Activated T-cell treated with anti-CD3 and anti-CD28 coated beads, Interleukin-2, amount 50 U/mL, for 24 hours (primary cell): Measurements from ENCODE around the gene DTWD2.
"Not testable (repeated sequence)": the region's sequence is repeated elsewhere in the genome, so short reads cannot be mapped to it uniquely, and the experiment has no call there.

Source experiments
- DNase-seq: peaks from one replicate; pipeline ENCODE4 v3.0.0-alpha.2; 2020
- H3K27ac Mint-ChIP-seq: 2 replicates; pipeline ENCODE4 v1.8.0; 2020; ENCODE audit warnings: mild to moderate bottlenecking, mixed read lengths
- H3K27me3 Mint-ChIP-seq: 2 replicates; pipeline ENCODE4 v1.8.0; 2020; ENCODE audit warnings: mixed read lengths
- H3K36me3 Mint-ChIP-seq: 2 replicates; pipeline ENCODE4 v1.8.0; 2020; ENCODE audit warnings: low read depth, mixed read lengths
- H3K4me1 Mint-ChIP-seq: 2 replicates; pipeline ENCODE4 v1.8.0; 2020; ENCODE audit warnings: low read depth, mixed read lengths
- H3K4me3 Mint-ChIP-seq: 2 replicates; pipeline ENCODE4 v1.8.0; 2020; ENCODE audit warnings: mild to moderate bottlenecking, moderate library complexity, mixed read lengths
- H3K9me3 Mint-ChIP-seq: 2 replicates; pipeline ENCODE4 v1.8.0; 2020; ENCODE audit warnings: mixed read lengths

DTWD2 gene

DNA sequence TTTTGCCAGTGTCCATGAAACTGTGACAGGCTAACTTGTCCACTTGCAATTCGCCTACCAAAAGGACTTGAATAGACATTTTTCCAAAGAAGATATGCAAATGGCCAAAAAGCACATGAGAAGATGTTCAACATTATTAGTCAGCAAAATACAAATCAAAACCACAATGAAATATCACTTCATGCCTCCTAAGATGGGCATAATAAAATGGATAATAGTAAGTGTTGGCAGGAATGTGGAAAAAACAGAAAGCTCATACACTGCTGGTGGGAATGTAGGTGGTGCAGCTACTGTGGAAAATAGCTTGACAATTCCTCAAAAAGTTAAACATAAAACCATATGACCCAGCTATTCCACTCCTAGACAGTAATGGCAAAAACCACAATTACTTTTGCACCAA is 7.9 kb downstream of the DTWD2 start:
- H3K4me3 Mint-ChIP-seq, result no peak overlapping the region
- H3K27ac Mint-ChIP-seq, result no peak overlapping the region
- no peaks in the 10 kb centered on the region for H3K27me3 Mint-ChIP-seq
- no peak for DNase-seq
- H3K4me1 Mint-ChIP-seq, result peaks cover 3% of the 10 kb centered on the region
- H3K9me3 Mint-ChIP-seq, result peaks cover 5% of the 10 kb centered on the region
- H3K36me3 Mint-ChIP-seq, result peaks cover 6% of the 10 kb centered on the region

DNA sequence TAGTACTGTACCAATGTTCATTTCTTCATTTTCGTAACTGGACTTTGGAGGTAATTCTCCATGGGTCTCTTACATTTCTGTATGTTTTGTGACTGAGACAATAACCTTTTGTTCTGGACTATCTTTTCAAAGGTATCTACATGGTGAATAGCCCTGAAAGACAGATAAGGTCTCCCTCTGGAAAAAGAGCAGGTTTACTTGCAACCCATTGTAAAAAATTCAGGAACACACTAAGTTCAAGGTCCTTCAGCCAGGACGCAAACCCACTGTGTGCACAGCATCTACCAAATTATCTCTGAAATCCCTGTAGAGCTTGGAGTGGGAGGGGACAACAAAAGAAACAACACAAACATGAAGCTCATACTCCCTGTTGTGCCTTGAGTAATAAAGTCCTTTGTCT is 8.3 kb downstream of the DTWD2 start:
- Mint-ChIP-seq H3K36me3 (peaks cover 8% of the 10 kb centered on the region), H3K4me1 (peaks cover 3% of the 10 kb centered on the region), H3K9me3 (peaks cover 7% of the 10 kb centered on the region), H3K27ac (no peak overlapping the region), H3K27me3 (no peaks in the 10 kb centered on the region), H3K4me3 (no peak overlapping the region)
- DNase-seq, result no peak

DNA sequence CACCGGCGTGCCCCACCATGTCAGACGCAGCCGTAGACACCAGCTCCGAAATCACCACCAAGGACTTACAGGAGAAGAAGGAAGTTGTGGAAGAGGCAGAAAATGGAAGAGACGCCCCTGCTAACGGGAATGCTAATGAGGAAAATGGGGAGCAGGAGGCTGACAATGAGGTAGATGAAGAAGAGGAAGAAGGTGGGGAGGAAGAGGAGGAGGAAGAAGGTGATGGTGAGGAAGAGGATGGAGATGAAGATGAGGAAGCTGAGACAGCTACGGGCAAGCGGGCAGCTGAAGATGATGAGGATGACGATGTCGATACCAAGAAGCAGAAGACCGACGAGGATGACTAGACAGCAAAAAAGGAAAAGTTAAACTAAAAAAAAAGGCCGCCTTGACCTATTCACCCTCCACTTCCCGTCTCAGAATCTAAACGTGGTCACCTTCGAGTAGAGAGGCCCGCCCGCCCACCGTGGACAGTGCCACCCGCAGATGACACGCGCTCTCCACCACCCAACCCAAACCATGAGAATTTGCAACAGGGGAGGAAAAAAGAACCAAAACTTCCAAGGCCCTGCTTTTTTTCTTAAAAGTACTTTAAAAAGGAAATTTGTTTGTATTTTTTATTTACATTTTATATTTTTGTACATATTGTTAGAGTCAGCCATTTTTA is 14.4 kb downstream of the DTWD2 start:
- Mint-ChIP-seq H3K9me3 (peaks cover 12% of the 10 kb centered on the region), H3K27ac (peak overlapping the region; percentile 16)
- not testable (repeated sequence) for H3K36me3 Mint-ChIP-seq, H3K4me1 Mint-ChIP-seq, DNase-seq, H3K27me3 Mint-ChIP-seq, H3K4me3 Mint-ChIP-seq

DNA sequence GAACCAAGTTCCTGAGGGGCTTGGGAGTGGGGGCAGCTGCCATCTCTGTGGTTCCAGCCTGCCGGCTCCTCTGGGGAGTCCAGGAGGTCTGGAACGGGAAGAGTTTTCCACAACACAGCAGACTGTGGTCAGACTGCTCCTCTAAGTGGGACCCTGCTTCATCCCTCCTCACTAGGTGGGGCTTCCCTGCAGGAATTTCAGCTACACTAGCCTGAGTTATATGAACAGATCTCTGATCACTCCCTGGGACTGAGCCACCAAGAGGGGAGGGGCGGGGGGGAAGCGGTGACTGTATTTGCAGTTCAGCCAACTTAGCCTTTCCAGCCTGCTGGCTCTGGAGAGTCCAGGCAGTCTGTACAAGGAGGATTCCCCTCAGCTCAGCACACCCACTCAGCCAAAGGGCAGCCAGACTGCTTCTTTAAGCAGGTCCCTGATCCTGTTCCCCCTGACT is 19.4 kb downstream of the DTWD2 start:
- no peak overlapping the region for H3K4me3 Mint-ChIP-seq
- H3K36me3 Mint-ChIP-seq, result peaks cover 2% of the 10 kb centered on the region
- H3K9me3 Mint-ChIP-seq, result peaks cover 5% of the 10 kb centered on the region
- H3K4me1 Mint-ChIP-seq, result peaks cover 7% of the 10 kb centered on the region
- no peak for DNase-seq
- H3K27me3 Mint-ChIP-seq, result no peaks in the 10 kb centered on the region
- H3K27ac Mint-ChIP-seq, result no peak overlapping the region

DNA sequence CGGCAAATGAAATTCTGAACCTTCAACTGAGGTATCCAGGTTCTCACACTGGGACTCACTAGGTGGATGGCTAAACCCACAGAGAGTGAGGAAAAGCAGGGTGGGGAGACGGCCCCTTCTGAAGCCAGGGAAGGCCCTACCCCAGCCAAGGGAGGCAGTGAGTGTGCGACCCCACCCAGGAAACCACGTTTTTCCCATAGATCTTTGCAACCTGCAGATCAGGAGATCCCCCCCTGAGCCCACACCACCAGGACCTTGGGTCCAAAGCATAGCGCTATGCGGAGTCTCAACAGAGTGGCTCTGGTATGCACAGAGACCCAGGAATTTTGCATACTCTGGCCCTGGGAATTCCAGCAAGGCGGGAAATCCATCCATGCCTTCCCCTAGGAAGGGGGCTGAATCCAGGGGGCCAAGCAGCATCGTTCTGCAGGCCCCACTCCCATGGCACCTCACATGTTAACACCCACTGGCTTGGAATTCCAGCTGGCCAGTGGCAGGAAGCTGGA is 19.9 kb downstream of the DTWD2 start:
- H3K36me3 Mint-ChIP-seq, result no peaks in the 10 kb centered on the region
- no peaks in the 10 kb centered on the region for H3K27me3 Mint-ChIP-seq
- no peak overlapping the region for H3K27ac Mint-ChIP-seq
- no peak for DNase-seq
- no peak overlapping the region for H3K4me3 Mint-ChIP-seq
- peaks cover 5% of the 10 kb centered on the region for H3K9me3 Mint-ChIP-seq
- peaks cover 7% of the 10 kb centered on the region for H3K4me1 Mint-ChIP-seq

DNA sequence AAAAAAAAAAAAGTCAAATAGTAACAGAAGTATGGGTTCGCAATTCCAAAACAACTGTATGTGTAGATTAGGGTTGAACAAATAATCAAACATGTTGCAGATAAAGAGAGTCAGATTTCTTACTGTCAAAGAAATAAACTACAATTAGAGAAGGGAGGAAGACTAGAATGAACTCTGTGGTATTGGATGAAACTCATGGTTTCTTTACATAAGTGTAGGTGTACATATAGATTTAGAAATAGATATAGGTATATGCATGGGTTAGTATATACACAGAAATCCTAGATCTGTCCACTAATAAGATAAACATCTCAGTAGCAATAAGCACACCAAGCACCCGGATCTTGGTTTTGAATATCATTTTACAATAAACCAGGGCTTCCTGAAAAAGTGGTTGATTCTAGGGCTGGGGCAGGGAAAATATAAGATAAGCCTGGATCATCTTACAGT is 21.3 kb downstream of the DTWD2 start:
- no peaks in the 10 kb centered on the region for H3K9me3 Mint-ChIP-seq
- H3K4me3 Mint-ChIP-seq, result no peak overlapping the region
- DNase-seq, result no peak
- H3K36me3 Mint-ChIP-seq, result no peaks in the 10 kb centered on the region
- no peak overlapping the region for H3K27ac Mint-ChIP-seq
- peaks cover 7% of the 10 kb centered on the region for H3K4me1 Mint-ChIP-seq
- H3K27me3 Mint-ChIP-seq, result no peaks in the 10 kb centered on the region

DNA sequence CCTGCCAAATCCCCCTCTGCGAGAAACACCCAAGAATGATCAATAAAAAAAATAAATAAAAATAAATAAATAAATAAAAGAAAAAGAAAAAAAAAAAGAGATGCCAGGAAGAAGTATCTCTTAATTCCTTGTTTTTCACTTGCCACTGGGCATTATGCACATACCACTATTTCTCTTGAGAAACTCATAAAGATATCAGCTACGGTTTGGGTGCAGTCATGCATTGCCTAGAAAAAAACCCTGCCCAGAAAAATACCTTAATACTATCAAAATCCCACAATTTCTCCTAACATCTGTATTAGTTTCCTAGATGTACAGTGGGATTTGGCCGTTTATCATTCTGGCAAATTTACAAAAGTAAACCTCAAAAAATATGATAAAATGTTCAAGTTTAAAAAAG is 22.5 kb downstream of the DTWD2 start:
- Mint-ChIP-seq H3K27me3 (no peaks in the 10 kb centered on the region), H3K4me1 (peaks cover 4% of the 10 kb centered on the region), H3K9me3 (no peaks in the 10 kb centered on the region), H3K27ac (no peak overlapping the region), H3K36me3 (no peaks in the 10 kb centered on the region), H3K4me3 (no peak overlapping the region)
- DNase-seq, result no peak

DNA sequence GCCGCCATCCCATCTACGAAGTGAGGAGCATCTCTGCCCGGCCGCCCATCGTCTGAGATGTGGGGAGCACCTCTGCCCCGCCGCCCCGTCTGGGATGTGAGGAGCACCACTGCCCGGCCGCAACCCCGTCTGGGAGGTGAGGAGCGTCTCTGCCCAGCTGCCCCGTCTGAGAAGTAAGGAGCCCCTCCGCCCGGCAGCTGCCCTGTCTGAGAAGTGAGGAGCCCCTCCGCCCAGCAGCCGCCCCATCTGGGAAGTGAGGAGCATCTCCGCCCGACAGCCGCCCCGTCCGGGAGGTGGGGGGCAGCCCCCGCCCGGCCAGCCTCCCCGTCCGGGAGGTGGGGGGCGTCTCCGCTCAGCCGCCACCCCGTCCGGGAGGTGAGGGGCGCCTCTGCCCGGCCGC is 23.4 kb downstream of the DTWD2 start:
- H3K27ac Mint-ChIP-seq, H3K9me3 Mint-ChIP-seq, H3K36me3 Mint-ChIP-seq, DNase-seq, H3K4me3 Mint-ChIP-seq, H3K4me1 Mint-ChIP-seq, H3K27me3 Mint-ChIP-seq: not testable (repeated sequence)

DNA sequence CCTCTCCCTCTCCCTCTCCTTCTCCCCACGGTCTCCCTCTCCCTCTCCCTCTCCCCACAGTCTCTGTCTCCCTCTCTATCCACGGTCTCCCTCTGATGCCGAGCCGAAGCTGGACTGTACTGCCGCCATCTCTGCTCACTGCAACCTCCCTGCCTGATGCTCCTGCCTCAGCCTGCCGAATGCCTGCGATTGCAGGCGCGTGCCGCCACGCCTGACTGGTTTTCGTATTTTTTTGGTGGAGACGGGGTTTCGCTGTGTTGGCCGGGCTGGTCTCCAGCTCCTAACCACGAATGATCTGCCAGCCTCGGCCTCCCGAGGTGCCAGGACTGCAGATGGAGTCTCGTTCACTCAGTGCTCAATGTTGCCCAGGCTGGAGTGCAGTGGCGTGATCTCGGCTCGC is 24.0 kb downstream of the DTWD2 start:
- H3K9me3 Mint-ChIP-seq, H3K27ac Mint-ChIP-seq, DNase-seq, H3K36me3 Mint-ChIP-seq, H3K4me1 Mint-ChIP-seq, H3K4me3 Mint-ChIP-seq, H3K27me3 Mint-ChIP-seq: not testable (repeated sequence)

DNA sequence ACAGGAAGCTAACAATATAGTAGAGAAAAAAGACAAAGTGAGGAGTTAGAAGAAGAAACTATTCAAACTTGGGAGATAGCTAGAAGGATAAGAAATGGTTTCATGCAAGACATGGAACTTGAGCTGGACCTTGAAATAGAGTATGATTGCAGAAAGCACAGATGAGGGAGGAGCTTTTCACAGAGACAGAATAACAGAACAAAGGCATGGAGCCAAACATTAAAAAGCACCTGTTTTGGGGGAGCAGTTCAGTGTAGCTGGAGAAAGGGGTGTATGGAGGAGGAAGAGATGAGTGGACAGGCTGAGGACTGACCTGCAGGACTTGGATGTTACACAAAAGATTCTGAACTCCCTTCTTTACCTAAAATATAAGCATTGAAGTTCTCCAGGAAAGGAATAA is 25.2 kb downstream of the DTWD2 start:
- no peak overlapping the region for H3K4me3 Mint-ChIP-seq
- H3K36me3 Mint-ChIP-seq, result peaks cover 2% of the 10 kb centered on the region
- peaks cover 2% of the 10 kb centered on the region for H3K4me1 Mint-ChIP-seq
- peaks cover 6% of the 10 kb centered on the region for H3K9me3 Mint-ChIP-seq
- no peak for DNase-seq
- H3K27ac Mint-ChIP-seq, result no peak overlapping the region
- H3K27me3 Mint-ChIP-seq, result no peaks in the 10 kb centered on the region

DNA sequence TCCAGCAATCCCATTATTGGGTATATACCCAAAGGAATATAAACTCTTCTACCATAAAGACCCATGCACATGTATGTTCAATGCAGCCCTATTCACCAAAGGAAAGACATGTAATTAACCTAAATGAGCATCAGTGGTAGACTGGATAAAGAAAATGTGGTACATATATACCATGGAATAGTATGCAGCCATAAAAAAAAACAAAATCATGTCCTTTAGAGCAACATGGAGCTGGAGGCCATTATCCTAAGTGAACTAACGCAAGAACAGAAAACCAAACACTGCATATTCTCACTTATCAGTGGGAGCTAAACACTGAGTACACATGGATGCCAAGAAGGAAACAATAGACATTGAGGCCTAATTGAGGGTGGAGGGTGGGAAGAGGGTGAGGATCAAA is 27.8 kb downstream of the DTWD2 start:
- no peak overlapping the region for H3K4me3 Mint-ChIP-seq
- no peaks in the 10 kb centered on the region for H3K4me1 Mint-ChIP-seq
- no peaks in the 10 kb centered on the region for H3K27me3 Mint-ChIP-seq
- DNase-seq, result no peak
- H3K36me3 Mint-ChIP-seq, result peaks cover 3% of the 10 kb centered on the region
- H3K9me3 Mint-ChIP-seq, result peaks cover 6% of the 10 kb centered on the region
- H3K27ac Mint-ChIP-seq, result no peak overlapping the region

DNA sequence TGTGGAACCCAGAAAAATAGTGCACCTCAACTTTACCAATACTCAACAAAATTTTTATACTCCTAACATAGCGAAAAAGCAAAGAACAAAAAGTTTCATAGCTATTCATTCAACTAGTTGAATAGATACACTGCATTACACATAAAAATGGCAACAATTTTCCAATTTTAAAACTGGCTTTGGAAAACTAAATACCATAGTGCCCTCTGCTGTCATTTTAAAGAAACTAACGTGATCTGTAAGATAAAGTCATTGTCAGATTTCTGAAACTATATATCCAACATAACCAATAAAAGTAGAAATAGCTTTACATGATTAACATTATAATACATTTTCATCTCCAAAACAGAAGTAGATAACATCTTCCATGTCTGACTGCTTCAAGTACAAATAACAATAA is 31.6 kb downstream of the DTWD2 start:
- H3K27ac Mint-ChIP-seq, result no peak overlapping the region
- peaks cover 6% of the 10 kb centered on the region for H3K9me3 Mint-ChIP-seq
- no peak for DNase-seq
- H3K4me1 Mint-ChIP-seq, result no peaks in the 10 kb centered on the region
- H3K36me3 Mint-ChIP-seq, result peaks cover 5% of the 10 kb centered on the region
- H3K4me3 Mint-ChIP-seq, result no peak overlapping the region
- no peaks in the 10 kb centered on the region for H3K27me3 Mint-ChIP-seq

DNA sequence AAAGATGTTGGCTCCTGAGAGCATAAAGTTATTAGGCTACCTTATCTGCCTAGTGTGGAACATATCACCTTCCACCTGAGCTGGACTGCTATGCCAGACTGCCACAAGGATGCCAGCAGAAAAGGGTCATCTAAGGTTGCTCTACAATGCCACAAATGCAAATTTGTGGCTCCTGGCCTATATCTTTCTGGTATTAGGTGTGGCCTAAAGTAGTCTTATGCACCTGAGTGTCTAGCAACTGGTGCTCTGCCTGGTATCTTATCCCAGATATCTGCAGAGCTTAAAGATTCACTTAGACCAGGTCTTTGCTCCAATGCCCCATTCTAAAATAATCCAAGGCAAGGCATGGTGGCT is 34.7 kb downstream of the DTWD2 start:
- H3K27me3 Mint-ChIP-seq, result no peaks in the 10 kb centered on the region
- peaks cover 3% of the 10 kb centered on the region for H3K36me3 Mint-ChIP-seq
- no peak overlapping the region for H3K4me3 Mint-ChIP-seq
- H3K27ac Mint-ChIP-seq, result no peak overlapping the region
- no peaks in the 10 kb centered on the region for H3K9me3 Mint-ChIP-seq
- no peak for DNase-seq
- H3K4me1 Mint-ChIP-seq, result no peaks in the 10 kb centered on the region

DNA sequence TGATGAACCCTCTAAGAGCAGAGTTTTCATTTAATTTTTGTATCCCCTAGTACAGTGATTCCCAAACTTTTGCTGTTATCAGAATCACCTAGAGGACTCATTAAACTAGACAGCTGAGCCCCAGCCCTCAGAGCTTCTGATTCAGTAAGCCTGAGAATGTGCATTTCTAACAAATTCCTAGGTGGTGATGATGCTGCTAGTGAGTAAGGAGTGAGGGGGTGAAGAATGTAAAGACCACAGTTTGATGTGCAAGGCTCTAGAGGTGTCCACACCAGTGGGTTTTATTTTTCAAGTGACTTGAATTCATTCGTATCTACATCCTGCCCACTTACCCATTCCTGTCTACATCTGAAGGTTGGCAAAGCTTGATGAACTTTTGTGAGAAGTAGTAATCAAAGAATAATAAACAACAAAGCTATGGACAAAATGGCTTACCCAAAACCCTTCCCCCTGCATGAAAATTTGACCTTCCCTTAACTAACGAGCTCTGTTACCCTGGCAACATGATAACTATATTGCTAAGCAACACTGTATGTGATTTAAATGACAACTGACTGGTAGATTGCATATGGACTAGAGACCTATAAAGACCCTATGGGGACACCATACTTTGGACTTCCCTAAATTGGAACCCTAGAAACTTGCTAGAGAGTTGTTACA is 35.2 kb downstream of the DTWD2 start:
- no peaks in the 10 kb centered on the region for H3K27me3 Mint-ChIP-seq
- DNase-seq, result no peak
- H3K9me3 Mint-ChIP-seq, result no peaks in the 10 kb centered on the region
- H3K4me3 Mint-ChIP-seq, result no peak overlapping the region
- no peak overlapping the region for H3K27ac Mint-ChIP-seq
- H3K36me3 Mint-ChIP-seq, result peaks cover 3% of the 10 kb centered on the region
- H3K4me1 Mint-ChIP-seq, result no peaks in the 10 kb centered on the region

DNA sequence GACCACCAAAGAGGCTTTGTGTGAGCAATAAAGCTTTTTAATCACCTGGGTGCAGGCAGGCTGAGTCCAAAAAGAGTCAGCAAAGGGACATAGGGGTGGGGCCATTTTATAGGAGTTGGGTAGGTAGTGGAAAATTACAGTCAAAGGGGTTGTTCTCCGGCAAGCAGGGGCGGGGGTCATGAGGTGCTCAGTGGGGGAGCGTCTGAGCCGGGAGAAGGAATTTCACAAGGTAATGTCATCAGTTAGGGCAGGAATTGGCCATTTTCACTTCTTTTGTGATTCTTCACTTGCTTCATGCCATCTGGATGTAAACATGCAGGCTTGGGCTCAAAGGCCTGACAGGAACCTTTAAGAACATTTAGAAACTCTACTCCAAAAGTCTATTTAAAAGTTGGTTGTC is 36.0 kb downstream of the DTWD2 start:
- not testable (repeated sequence) for H3K36me3 Mint-ChIP-seq, H3K9me3 Mint-ChIP-seq, H3K27ac Mint-ChIP-seq, H3K4me3 Mint-ChIP-seq, H3K27me3 Mint-ChIP-seq, H3K4me1 Mint-ChIP-seq, DNase-seq
